Caco-2 (cell line): ENCODE measurements around the gene STAG3. TPM values are rescaled to one million over a fixed set of nuclear protein-coding genes. Genes with fewer than 3 reads are reported as not detected.

Experiments used
- BruUV-seq: library from RNA; stranded (reverse); fragments of 400-500 nt; replicated peaks from 2 replicates; lab custom pipeline; 2021; lab: Mats Ljungman, UMichigan
- CTCF ChIA-PET: fragments of 300-600 bp; sonication (Branson Sonifier 250); formaldehyde crosslinking; loops from one replicate; lab custom pipeline; 2022; ENCODE audit warnings: antibody characterized with exemption; lab: Charles Lee
- POLR2A ChIA-PET: fragments of 300-600 bp; sonication (Branson Sonifier 250); formaldehyde crosslinking; loops from one replicate; lab custom pipeline; 2022; ENCODE audit warnings: antibody characterized with exemption; lab: Charles Lee
- DNase-seq, 2 experiments: peaks; one replicate each; pipeline versions ENCODE4 v3.0.0 to v3.0.0-alpha.2; 2020 to 2022
- H3K27me3 ChIP-seq: replicated peaks from 2 replicates; pipeline ENCODE4 v1.6.0; 2011; ENCODE audit warnings: low read length; ENCODE audit not compliant: control insufficient read depth, insufficient read depth
- H3K36me3 ChIP-seq: 2 replicates; pipeline ENCODE4 v1.5.1; 2011; ENCODE audit warnings: low read length; ENCODE audit not compliant: control insufficient read depth, insufficient read depth
- H3K4me1 ChIP-seq: fragments of 250-450 bp; sonication (Bioruptor Pico); 2 replicates; pipeline ENCODE4 v1.5.1; 2020; ENCODE audit warnings: mild to moderate bottlenecking
- H3K4me3 ChIP-seq: 2 replicates; pipeline ENCODE4 v1.5.1; 2011; ENCODE audit warnings: low read depth, mild to moderate bottlenecking, control low read depth, low read length
- H3K9me3 ChIP-seq: fragments of 250-450 bp; sonication (Bioruptor Pico); 2 replicates; pipeline ENCODE4 v1.5.1; 2020; ENCODE audit warnings: mild to moderate bottlenecking, moderate library complexity
- H3K27ac Mint-ChIP-seq: one replicate; pipeline ENCODE4 v1.8.0; 2022; ENCODE audit warnings: mixed read lengths; ENCODE audit not compliant: unreplicated experiment
- H3K27me3 Mint-ChIP-seq: one replicate; pipeline ENCODE4 v1.8.0; 2022; ENCODE audit warnings: mixed read lengths; ENCODE audit not compliant: insufficient read depth, unreplicated experiment
- H3K36me3 Mint-ChIP-seq: one replicate; pipeline ENCODE4 v1.8.0; 2022; ENCODE audit warnings: mild to moderate bottlenecking, mixed read lengths; ENCODE audit not compliant: insufficient read depth, unreplicated experiment
- H3K4me1 Mint-ChIP-seq: one replicate; pipeline ENCODE4 v1.8.0; 2022; ENCODE audit warnings: low read depth, mixed read lengths; ENCODE audit not compliant: unreplicated experiment
- H3K4me3 Mint-ChIP-seq: one replicate; pipeline ENCODE4 v1.8.0; 2022; ENCODE audit warnings: mild to moderate bottlenecking, moderate library complexity, mixed read lengths; ENCODE audit not compliant: unreplicated experiment
- H3K9me3 Mint-ChIP-seq: one replicate; pipeline ENCODE4 v1.8.0; 2022; ENCODE audit warnings: mixed read lengths; ENCODE audit not compliant: unreplicated experiment
- CTCF ChIP-seq, 2 experiments: fragments of 200-600 bp in 1 of 2; IDR thresholded peaks; 1 replicate in 1 of 2; 2 replicates in 1 of 2; pipeline versions ENCODE4 v1.5.1 to v1.8.0; 2011 to 2022; ENCODE audit warnings: antibody characterized with exemption in 1 of 2, control low read depth in 1 of 2, inconsistent platforms in 1 of 2, low read depth in 1 of 2, low read length in 1 of 2, mild to moderate bottlenecking in 1 of 2, moderate library complexity in 1 of 2; ENCODE audit not compliant: insufficient read depth in 1 of 2, severe bottlenecking in 1 of 2, unreplicated experiment in 1 of 2
- intact Hi-C: fragments of 100-400 bp; cut with micrococcal nuclease; formaldehyde crosslinking; loops from one replicate; pipeline ENCODE4 v1.10.0; 2022; ENCODE audit not compliant: unreplicated experiment
- total RNA-seq: library from RNA; stranded (reverse); gene quantifications from 2 replicates; pipeline ENCODE4 v1.2.3, GENCODE V29; 2022

STAG3 gene
- total RNA-seq, 1 experiment from 2014 or later, result 1.3 TPM

- no peak for TF ChIP-seq CTCF (IDR thresholded peaks at IDR 0.05; ENCODE audit: insufficient read depth in 1 of 2, low read depth in 1 of 2, low read length in 1 of 2, severe bottlenecking in 1 of 2, unreplicated experiment in 1 of 2)
- H3K36me3 ChIP-seq, result no peaks in the 10 kb centered on the region
- intact Hi-C loops, result no loop called here
- Mint-ChIP-seq H3K27me3 (no peaks in the 10 kb centered on the region), H3K9me3 (no peaks in the 10 kb centered on the region), H3K4me3 (no peak overlapping the region), H3K36me3 (no peaks in the 10 kb centered on the region), H3K27ac (no peak overlapping the region), H3K4me1 (peaks cover 33% of the 10 kb centered on the region)
- H3K9me3 ChIP-seq, result no peaks in the 10 kb centered on the region
- ChIA-PET CTCF (interaction anchor here (0.6 kb wide), 1 partner anchor 104 kb away, joined by 3 read pairs; no protein-coding TSS in a partner anchor), POLR2A (no interaction called here)
- BruUV-seq, result no TSS peak
- H3K27me3 ChIP-seq, result no peaks in the 10 kb centered on the region
- no peak for DNase-seq
- H3K4me3 ChIP-seq, result no peak overlapping the region
- H3K4me1 ChIP-seq, result peaks cover 19% of the 10 kb centered on the region
Observed at GRCh38 chr7:100169147-100169850, 8.4 kb upstream of the STAG3 start.

DNA sequence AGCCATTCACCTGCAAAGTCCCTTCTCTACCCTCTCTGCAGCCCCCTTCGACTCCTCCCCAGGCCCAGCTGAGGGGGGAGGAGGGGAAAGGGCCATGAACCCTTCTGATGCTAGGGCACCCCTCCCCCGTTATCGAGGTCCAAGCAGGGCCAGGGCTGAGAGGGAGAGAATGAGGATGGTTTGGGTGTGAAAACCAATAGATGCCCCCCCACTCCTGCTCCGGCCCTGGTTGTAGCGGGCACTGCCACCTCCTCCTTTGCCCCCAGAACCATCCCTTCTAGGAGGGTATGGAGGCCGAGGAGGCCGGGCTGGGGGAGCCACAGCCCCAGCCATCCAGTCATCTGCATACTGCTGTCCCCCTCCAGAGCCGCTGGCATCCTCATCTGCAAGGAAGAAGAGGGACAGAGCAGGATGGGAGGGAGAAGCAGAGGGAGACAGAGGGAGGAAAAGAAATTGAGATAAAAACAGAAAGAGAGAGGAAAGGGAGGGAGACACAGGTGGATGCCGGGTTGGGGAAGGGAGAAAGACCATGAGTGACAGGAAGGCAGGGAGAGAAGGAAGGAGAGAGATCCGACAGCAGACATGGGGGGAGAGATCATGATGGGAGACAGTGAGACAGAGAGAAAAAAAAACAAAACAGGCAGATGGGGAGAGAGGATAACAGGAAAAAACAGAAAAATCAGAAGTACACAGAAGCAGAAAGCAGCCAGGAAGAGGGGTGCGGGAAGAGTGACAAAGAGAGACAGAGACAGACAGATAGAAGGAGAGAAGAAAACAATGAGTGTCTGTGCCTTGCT lies 7.4 kb upstream of the STAG3 start:
- H3K36me3 Mint-ChIP-seq, result no peaks in the 10 kb centered on the region
- no peaks in the 10 kb centered on the region for H3K9me3 Mint-ChIP-seq
- H3K27me3 ChIP-seq, result no peaks in the 10 kb centered on the region
- H3K27me3 Mint-ChIP-seq, result no peaks in the 10 kb centered on the region
- peak overlapping the region; percentile 46 for H3K4me3 Mint-ChIP-seq
- H3K36me3 ChIP-seq, result no peaks in the 10 kb centered on the region
- intact Hi-C loops, result no loop called here
- ChIA-PET CTCF (interaction anchor here (0.6 kb wide), 1 partner anchor 103 kb away, joined by 3 read pairs; no protein-coding TSS in a partner anchor), POLR2A (no interaction called here)
- H3K9me3 ChIP-seq, result no peaks in the 10 kb centered on the region
- DNase-seq, result no peak
- no peak for TF ChIP-seq CTCF (IDR thresholded peaks at IDR 0.05; ENCODE audit: insufficient read depth in 1 of 2, low read depth in 1 of 2, low read length in 1 of 2, severe bottlenecking in 1 of 2, unreplicated experiment in 1 of 2)
- no peak overlapping the region; the same call in 1 of the 2 replicates for H3K4me3 ChIP-seq
- BruUV-seq, result no TSS peak
- H3K4me1 ChIP-seq, result peaks cover 19% of the 10 kb centered on the region
- H3K4me1 Mint-ChIP-seq, result peaks cover 33% of the 10 kb centered on the region
- no peak overlapping the region for H3K27ac Mint-ChIP-seq

DNA sequence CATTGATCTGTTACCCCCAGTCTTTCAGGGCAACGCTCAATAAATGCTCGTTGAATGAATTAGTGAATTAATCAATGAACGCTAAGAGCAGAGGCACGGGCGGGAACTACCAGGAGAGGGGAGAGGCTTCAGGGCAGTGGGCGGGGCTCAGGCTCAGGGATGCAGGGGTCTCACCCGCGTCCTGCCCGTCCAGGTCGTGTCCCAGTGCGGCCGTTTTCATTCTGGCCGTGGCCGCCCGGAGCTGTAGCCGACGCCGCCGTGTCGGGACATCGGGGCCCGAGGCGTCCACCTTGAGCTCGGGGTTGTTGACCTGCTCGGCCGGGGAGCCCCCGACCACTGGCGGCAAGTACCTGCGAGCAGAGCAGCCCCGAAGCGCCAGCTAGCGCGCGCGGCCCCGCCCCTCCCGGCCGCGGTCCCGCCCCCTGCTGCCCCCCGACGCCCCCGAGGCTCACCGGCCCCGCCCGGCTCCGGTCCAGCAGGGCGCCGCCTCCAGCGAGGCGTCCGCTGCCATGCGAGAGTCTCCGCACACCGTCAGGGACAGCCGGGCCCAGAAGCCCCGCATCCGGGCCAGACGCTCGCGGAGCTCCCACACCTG lies 6.5 kb upstream of the STAG3 start:
- H3K4me1 Mint-ChIP-seq, result peaks cover 39% of the 10 kb centered on the region
- DNase-seq, result no peak
- POLR2A ChIA-PET, result no interaction called here

More for the DNA sequence above, 6.5 kb upstream of the STAG3 start:
- Mint-ChIP-seq H3K9me3 (no peaks in the 10 kb centered on the region), H3K27me3 (no peaks in the 10 kb centered on the region), H3K27ac (no peak overlapping the region), H3K4me3 (peak overlapping the region; percentile 46), H3K36me3 (no peaks in the 10 kb centered on the region)
- TF ChIP-seq CTCF (IDR thresholded peaks at IDR 0.05; ENCODE audit: insufficient read depth in 1 of 2, low read depth in 1 of 2, low read length in 1 of 2, severe bottlenecking in 1 of 2, unreplicated experiment in 1 of 2), result no peak
- intact Hi-C loops, result no loop called here
- Histone ChIP-seq H3K27me3 (no peaks in the 10 kb centered on the region), H3K9me3 (no peaks in the 10 kb centered on the region), H3K4me1 (peaks cover 19% of the 10 kb centered on the region), H3K4me3 (peak overlapping the region; percentile 42), H3K36me3 (no peaks in the 10 kb centered on the region)
- BruUV-seq, result no TSS peak
- CTCF ChIA-PET, result interaction anchor here (0.6 kb wide), 1 partner anchor 61 kb away, joined by 4 read pairs; no protein-coding TSS in a partner anchor
